BJ (cell line): Measurements from ENCODE around the gene RERE. TPM values are rescaled to one million over a fixed set of nuclear protein-coding genes. Genes with fewer than 3 reads are reported as not detected.

Source experiments
- CTCF ChIA-PET: fragments of 350-600 bp; formaldehyde crosslinking; extraction: SDS; loops from one replicate; lab custom pipeline; 2021; ENCODE audit warnings: antibody characterized with exemption, inconsistent platforms; lab: Yijun Ruan, JAX
- POLR2A ChIA-PET: fragments of 300-600 bp; sonication (Branson Sonifier 250); formaldehyde crosslinking; extraction: SDS; loops from one replicate; lab custom pipeline; 2021; ENCODE audit warnings: antibody characterized with exemption; lab: Charles Lee
- DNase-seq: peaks from one replicate; pipeline ENCODE4 v3.0.0-alpha.2; 2011; ENCODE audit warnings: low read depth
- H3K27me3 ChIP-seq: 2 replicates; pipeline ENCODE4 v1.6.0; 2011; ENCODE audit warnings: low read length; ENCODE audit not compliant: control insufficient read depth, insufficient read depth
- H3K36me3 ChIP-seq: 2 replicates; pipeline ENCODE4 v1.5.1; 2011; ENCODE audit warnings: low read length; ENCODE audit not compliant: control insufficient read depth, insufficient read depth
- H3K4me3 ChIP-seq: 2 replicates; pipeline ENCODE4 v1.5.1; 2011; ENCODE audit warnings: low read depth, mild to moderate bottlenecking, control low read depth, low read length
- CTCF ChIP-seq: IDR thresholded peaks from 2 replicates; pipeline ENCODE4 v1.5.1; 2011; ENCODE audit warnings: low read depth, mild to moderate bottlenecking, control low read depth, inconsistent platforms, low read length, moderate library complexity; ENCODE audit not compliant: insufficient read depth
- polyA plus RNA-seq: library from polyadenylated mRNA; depleted of rRNA; stranded (reverse); fragments of >200 nt; gene quantifications from 2 replicates; pipeline ENCODE4 v1.2.3, GENCODE V29; 2011

Gene RERE
- polyA plus RNA-seq, 1 experiment, result 3.8 TPM

- no peaks in the 10 kb centered on the region for H3K36me3 ChIP-seq
- no peak overlapping the region for H3K4me3 ChIP-seq
- CTCF ChIA-PET, result interaction anchor here (0.7 to 0.8 kb wide), 2 partner anchors 12 to 397 kb away, joined by 3 to 4 read pairs; no protein-coding TSS in a partner anchor
- POLR2A ChIA-PET, result no interaction called here
- TF ChIP-seq CTCF, result no peak
- no peaks in the 10 kb centered on the region for H3K27me3 ChIP-seq
- DNase-seq, result no peak
Measured at GRCh38 chr1:8538502-8538901, 278.9 kb downstream of the RERE start.

- ChIA-PET POLR2A (no interaction called here), CTCF (interaction anchor here (0.8 kb wide), 1 partner anchor 12 kb away, joined by 3 read pairs; no protein-coding TSS in a partner anchor)
- TF ChIP-seq CTCF, result no peak
- Histone ChIP-seq H3K36me3 (no peaks in the 10 kb centered on the region), H3K27me3 (no peaks in the 10 kb centered on the region), H3K4me3 (no peak overlapping the region)
- no peak for DNase-seq
Measured at GRCh38 chr1:8537991-8538390, 279.4 kb downstream of the RERE start.

DNA sequence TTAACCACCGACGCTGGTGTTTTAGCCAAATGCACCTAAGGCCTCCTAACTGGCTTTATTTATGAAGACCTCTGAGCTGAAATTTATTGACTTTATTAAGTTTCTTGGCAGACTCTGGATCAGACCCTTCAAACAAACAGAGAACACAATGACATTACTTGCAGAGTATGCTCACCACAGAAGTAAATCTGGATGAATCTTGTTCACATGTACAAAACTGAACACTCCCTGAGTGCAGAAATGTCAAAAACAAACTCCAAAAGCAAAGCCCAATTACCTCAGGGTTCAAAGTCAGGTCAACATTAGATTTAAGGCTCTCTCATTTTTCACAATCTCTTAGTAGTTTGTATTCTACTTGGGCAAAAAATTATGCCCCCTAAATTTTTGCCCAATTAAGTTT is 280.9 kb downstream of the RERE start:
- Histone ChIP-seq H3K4me3 (no peak overlapping the region), H3K36me3 (no peaks in the 10 kb centered on the region), H3K27me3 (no peaks in the 10 kb centered on the region)
- ChIA-PET CTCF (no interaction called here), POLR2A (no interaction called here)
- no peak for TF ChIP-seq CTCF
- DNase-seq, result no peak

DNA sequence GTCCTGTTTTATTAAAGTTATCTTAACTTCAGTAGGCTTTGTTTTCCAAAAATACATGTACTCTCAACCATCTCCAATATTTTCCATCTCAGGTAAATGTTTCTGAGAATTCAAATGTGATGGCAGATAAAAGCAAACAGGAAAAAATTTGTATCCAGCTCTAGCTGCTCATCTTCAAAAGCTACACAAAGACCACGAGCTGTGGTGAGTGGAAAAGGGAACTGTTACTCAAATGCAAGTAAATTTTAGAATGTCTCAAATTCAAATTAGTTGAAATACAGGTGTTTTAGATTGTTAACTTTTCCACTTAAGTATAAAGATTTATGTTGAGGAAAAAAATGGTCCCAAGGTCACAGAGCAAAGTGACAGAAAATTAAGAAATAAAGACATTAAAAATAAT is 283.5 kb downstream of the RERE start:
- no peak overlapping the region for H3K4me3 ChIP-seq
- no peaks in the 10 kb centered on the region for H3K27me3 ChIP-seq
- ChIA-PET CTCF (interaction anchor here (0.9 kb wide), 1 partner anchor 9 kb away, joined by 3 read pairs; no protein-coding TSS in a partner anchor), POLR2A (no interaction called here)
- H3K36me3 ChIP-seq, result no peaks in the 10 kb centered on the region
- no peak for DNase-seq
- TF ChIP-seq CTCF, result no peak

GRCh38 chr1:8533124-8533523 is 284.3 kb downstream of the RERE start:
- no peak for DNase-seq
- TF ChIP-seq CTCF, result no peak
- Histone ChIP-seq H3K36me3 (no peaks in the 10 kb centered on the region), H3K4me3 (no peak overlapping the region), H3K27me3 (no peaks in the 10 kb centered on the region)
- CTCF ChIA-PET, result interaction anchor here (1.4 kb wide), 1 partner anchor 193 kb away, joined by 3 read pairs; no protein-coding TSS in a partner anchor
- POLR2A ChIA-PET, result no interaction called here
